ENCODE data around the gene MEF2D.

Gene MEF2D

DNA sequence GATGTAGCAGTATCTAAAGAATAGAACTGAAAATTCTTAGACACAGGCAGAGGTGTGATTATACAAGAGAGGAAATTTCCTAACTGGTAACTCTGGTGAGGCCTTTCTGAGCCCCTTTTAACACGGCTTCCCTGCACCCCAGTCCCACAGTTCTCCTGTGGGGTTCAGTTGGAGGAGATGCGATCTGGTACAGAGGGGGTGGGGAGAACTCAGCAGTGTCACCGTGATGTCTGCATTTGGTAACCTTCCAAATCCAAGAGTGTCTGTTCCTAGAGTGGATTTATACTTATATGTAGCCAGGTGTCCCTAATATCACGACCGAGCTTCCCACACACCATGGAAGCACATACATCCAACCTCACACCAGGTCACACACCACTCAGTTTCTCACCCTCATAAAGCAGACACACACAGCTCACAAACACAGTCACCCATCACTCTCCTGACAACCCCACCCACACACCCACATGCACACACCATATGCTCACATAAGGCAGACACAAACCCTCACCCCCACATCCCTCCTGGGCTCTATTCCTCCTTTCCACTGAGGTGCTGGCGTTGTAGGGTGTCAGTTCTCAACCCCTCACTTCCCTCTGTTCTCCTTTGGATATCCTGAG lies 83.1 kb downstream of the MEF2D start:
- no peaks in the 10 kb centered on the region for H3K27me3 ChIP-seq (ENCODE audit: insufficient read depth, low read length, poor library complexity, severe bottlenecking)
- no peaks in the 10 kb centered on the region for H3F3A ChIP-seq (ENCODE audit: low read depth)
- no peaks in the 10 kb centered on the region for H3K4me1 ChIP-seq (ENCODE audit: insufficient read depth, low read length, poor library complexity, severe bottlenecking)
- H3K79me2 ChIP-seq (ENCODE audit: insufficient read depth, low read length) = no peaks in the 10 kb centered on the region
- H4K20me1 ChIP-seq (ENCODE audit: insufficient read depth, low read length, poor library complexity, severe bottlenecking) = no peaks in the 10 kb centered on the region
- no peaks in the 10 kb centered on the region for H3K36me3 ChIP-seq (ENCODE audit: insufficient read depth, low read length)
- no peak overlapping the region for H3K4me3 ChIP-seq (ENCODE audit: low read length, poor library complexity, severe bottlenecking)
- H2AFZ ChIP-seq (ENCODE audit: low read length) = no peak overlapping the region
- TF ChIP-seq EZH2phosphoT487 (IDR thresholded peaks at IDR 0.05; ENCODE audit: borderline replicate concordance) (no peak), CTCF (conservative IDR thresholded peaks at IDR 0.05; ENCODE audit: low read length) (no peak)
- no peaks in the 10 kb centered on the region for H3K9me3 ChIP-seq (ENCODE audit: insufficient read depth, low read depth, low read length)
- H3K4me2 ChIP-seq (ENCODE audit: low read depth, low read length, poor library complexity, severe bottlenecking) = no peak overlapping the region
- no peaks in the 10 kb centered on the region for H3K9me2 ChIP-seq (replicated peaks; ENCODE audit: low read depth, low read length)
- H3K9ac ChIP-seq (ENCODE audit: low read depth, low read length, poor library complexity, severe bottlenecking) = no peak overlapping the region

DNA sequence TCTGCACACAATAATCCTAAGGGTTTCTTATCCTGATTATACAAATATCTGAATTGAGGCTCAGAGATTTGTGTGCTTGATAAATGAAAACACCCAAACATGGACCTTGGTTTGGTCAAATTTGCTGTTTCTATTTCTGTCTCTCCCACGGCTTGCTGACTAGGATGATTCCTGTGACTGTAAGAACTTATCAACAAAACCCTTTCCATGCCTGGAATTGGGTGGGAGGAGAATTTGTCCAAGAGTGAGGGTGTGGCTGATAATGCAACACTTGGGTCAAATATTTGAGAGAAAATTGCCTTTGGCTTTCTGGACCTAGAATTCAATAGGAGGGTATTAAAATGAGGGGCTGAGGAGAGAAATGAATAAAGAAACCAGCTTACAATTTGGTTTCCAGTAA lies 83.6 kb downstream of the MEF2D start:
- H3K4me3 ChIP-seq (ENCODE audit: low read length, poor library complexity, severe bottlenecking) = no peak overlapping the region
- no peaks in the 10 kb centered on the region for H3F3A ChIP-seq (ENCODE audit: low read depth)
- H3K36me3 ChIP-seq (ENCODE audit: insufficient read depth, low read length) = no peaks in the 10 kb centered on the region
- no peaks in the 10 kb centered on the region for H3K9me3 ChIP-seq (ENCODE audit: insufficient read depth, low read depth, low read length)
- H3K4me2 ChIP-seq (ENCODE audit: low read depth, low read length, poor library complexity, severe bottlenecking) = no peak overlapping the region
- H3K27me3 ChIP-seq (ENCODE audit: insufficient read depth, low read length, poor library complexity, severe bottlenecking) = no peaks in the 10 kb centered on the region
- H3K9ac ChIP-seq (ENCODE audit: low read depth, low read length, poor library complexity, severe bottlenecking) = no peak overlapping the region
- no peaks in the 10 kb centered on the region for H3K4me1 ChIP-seq (ENCODE audit: insufficient read depth, low read length, poor library complexity, severe bottlenecking)
- no peaks in the 10 kb centered on the region for H4K20me1 ChIP-seq (ENCODE audit: insufficient read depth, low read length, poor library complexity, severe bottlenecking)
- no peaks in the 10 kb centered on the region for H3K79me2 ChIP-seq (ENCODE audit: insufficient read depth, low read length)
- TF ChIP-seq EZH2phosphoT487 (IDR thresholded peaks at IDR 0.05; ENCODE audit: borderline replicate concordance) = no peak
- TF ChIP-seq CTCF (conservative IDR thresholded peaks at IDR 0.05; ENCODE audit: low read length) = no peak
- H2AFZ ChIP-seq (ENCODE audit: low read length) = no peak overlapping the region
- no peaks in the 10 kb centered on the region for H3K9me2 ChIP-seq (replicated peaks; ENCODE audit: low read depth, low read length)

GRCh38 chr1:156414461-156415064 lies 86.0 kb downstream of the MEF2D start:
- Histone ChIP-seq H3F3A (ENCODE audit: low read depth) (no peaks in the 10 kb centered on the region), H3K79me2 (ENCODE audit: insufficient read depth, low read length) (no peaks in the 10 kb centered on the region), H3K9me2 (replicated peaks; ENCODE audit: low read depth, low read length) (no peaks in the 10 kb centered on the region), H3K4me1 (ENCODE audit: insufficient read depth, low read length, poor library complexity, severe bottlenecking) (no peaks in the 10 kb centered on the region), H3K4me2 (ENCODE audit: low read depth, low read length, poor library complexity, severe bottlenecking) (no peak overlapping the region), H3K9ac (ENCODE audit: low read depth, low read length, poor library complexity, severe bottlenecking) (no peak overlapping the region), H3K9me3 (ENCODE audit: insufficient read depth, low read depth, low read length) (no peaks in the 10 kb centered on the region), H3K27me3 (ENCODE audit: insufficient read depth, low read length, poor library complexity, severe bottlenecking) (no peaks in the 10 kb centered on the region), H2AFZ (ENCODE audit: low read length) (no peak overlapping the region), H3K4me3 (ENCODE audit: low read length, poor library complexity, severe bottlenecking) (no peak overlapping the region), H3K36me3 (ENCODE audit: insufficient read depth, low read length) (no peaks in the 10 kb centered on the region), H4K20me1 (ENCODE audit: insufficient read depth, low read length, poor library complexity, severe bottlenecking) (no peaks in the 10 kb centered on the region)
- TF ChIP-seq CTCF (conservative IDR thresholded peaks at IDR 0.05; ENCODE audit: low read length) = no peak
